ENCODE data around the gene MFAP3.

Gene MFAP3

DNA sequence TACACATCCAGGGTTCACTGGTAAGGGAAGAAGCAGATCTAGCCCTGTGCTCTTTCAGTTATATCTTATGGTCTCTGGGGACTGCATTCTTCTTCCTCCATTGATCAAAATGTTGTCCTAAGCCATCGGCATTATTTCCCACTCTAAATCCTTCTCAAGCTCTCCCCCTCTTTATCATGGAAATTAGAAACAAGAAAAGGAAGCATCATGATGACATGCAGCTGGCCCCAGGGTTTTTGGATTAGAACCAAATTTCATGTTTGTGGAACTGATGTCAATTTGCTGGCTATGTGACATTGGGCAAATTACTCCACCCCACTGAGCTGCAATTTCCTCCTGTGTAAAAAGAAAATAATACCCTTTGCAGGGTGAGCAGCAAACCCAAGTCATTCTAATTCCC, 39.5 kb downstream of the MFAP3 start:
- H3K36me3 ChIP-seq (ENCODE audit: control insufficient read depth, insufficient read depth, low read length) = no peaks in the 10 kb centered on the region
- no peaks in the 10 kb centered on the region for H3K9me3 ChIP-seq (ENCODE audit: control insufficient read depth, low read length)
- peaks cover 10% of the 10 kb centered on the region for H3K4me1 ChIP-seq (ENCODE audit: control insufficient read depth, insufficient read depth, low read length)
- H3K27me3 ChIP-seq (ENCODE audit: control insufficient read depth, insufficient read depth, low read length) = no peaks in the 10 kb centered on the region
- no peak overlapping the region for H3K9ac ChIP-seq (ENCODE audit: low read length)
- H3K4me3 ChIP-seq (ENCODE audit: low read length) = no peak overlapping the region

DNA sequence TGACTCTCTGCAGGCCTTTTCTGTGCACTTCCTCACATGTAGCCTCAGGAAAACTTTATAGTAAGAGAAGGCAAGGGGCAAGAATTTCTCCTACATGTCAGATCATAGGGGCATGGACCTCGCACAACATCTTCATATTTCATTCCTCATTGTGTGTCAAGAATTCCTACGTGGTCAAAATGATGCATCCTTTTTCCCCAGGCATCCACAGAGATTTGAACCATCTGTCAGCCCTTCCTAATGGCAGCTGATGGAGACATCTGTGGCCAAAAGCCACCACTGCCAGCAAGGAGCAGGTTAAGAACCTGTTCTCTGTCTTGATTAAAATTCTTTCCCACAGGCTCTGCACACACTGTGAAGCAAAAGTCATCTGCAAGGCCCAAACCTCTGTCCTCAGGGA, 42.5 kb downstream of the MFAP3 start:
- Histone ChIP-seq H3K36me3 (ENCODE audit: control insufficient read depth, insufficient read depth, low read length) (no peaks in the 10 kb centered on the region), H3K27me3 (ENCODE audit: control insufficient read depth, insufficient read depth, low read length) (no peaks in the 10 kb centered on the region), H3K4me1 (ENCODE audit: control insufficient read depth, insufficient read depth, low read length) (peaks cover 10% of the 10 kb centered on the region), H3K4me3 (ENCODE audit: low read length) (no peak overlapping the region), H3K9me3 (ENCODE audit: control insufficient read depth, low read length) (no peaks in the 10 kb centered on the region), H3K9ac (ENCODE audit: low read length) (no peak overlapping the region)

DNA sequence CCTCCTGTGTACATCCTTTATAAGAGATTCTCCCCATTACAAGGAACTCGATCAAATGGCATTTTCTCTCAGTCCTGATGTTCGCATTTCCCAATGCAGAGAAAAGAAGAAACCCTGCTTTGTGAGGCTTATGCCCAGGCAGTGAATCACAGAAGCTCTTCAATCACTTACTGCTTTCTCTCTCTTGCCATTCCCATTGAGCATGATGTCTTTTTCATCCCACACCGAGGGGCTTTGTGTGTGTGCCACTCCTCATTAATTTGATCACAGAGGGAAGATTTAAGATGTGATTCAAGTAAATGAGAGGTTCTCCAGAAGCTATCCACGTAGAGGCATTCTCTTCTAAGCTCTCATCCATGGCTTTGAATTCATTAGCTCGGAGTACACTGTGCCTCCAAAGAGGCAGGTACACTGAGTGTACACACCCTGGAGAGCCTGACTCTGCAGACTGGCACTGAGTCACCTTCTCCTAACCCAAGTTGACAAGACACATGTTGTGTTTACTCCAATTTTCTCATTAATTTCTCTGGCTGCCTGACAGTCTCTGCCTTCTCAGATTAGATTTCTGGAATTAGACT, 45.4 kb downstream of the MFAP3 start:
- H3K9me3 ChIP-seq (ENCODE audit: control insufficient read depth, low read length) = no peaks in the 10 kb centered on the region
- no peaks in the 10 kb centered on the region for H3K27me3 ChIP-seq (ENCODE audit: control insufficient read depth, insufficient read depth, low read length)
- no peak overlapping the region for H3K4me3 ChIP-seq (ENCODE audit: low read length)
- no peaks in the 10 kb centered on the region for H3K36me3 ChIP-seq (ENCODE audit: control insufficient read depth, insufficient read depth, low read length)
- H3K4me1 ChIP-seq (ENCODE audit: control insufficient read depth, insufficient read depth, low read length) = no peaks in the 10 kb centered on the region
- H3K9ac ChIP-seq (ENCODE audit: low read length) = no peak overlapping the region

DNA sequence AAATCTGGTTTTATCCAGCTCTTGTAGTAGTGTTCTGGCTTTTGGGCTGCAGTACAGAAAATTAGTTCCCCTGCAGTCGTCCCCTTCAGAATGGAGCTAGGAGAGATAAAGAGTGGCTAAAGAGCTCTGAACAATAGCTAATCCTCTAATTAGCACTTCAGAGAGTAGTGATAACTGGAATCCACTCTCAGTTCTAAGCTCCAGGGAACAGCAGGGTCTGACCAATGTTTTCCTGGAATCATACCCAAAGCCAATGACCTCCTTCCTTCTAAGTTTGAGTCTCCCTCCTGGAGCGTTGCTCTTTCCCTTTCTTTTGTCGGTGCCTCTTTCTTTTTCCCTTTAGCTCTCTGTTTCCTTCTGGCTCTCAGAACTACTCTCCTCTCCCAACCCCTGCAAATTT, 47.4 kb downstream of the MFAP3 start:
- no peak overlapping the region for H3K4me3 ChIP-seq (ENCODE audit: low read length)
- H3K9me3 ChIP-seq (ENCODE audit: control insufficient read depth, low read length) = no peaks in the 10 kb centered on the region
- no peaks in the 10 kb centered on the region for H3K36me3 ChIP-seq (ENCODE audit: control insufficient read depth, insufficient read depth, low read length)
- H3K9ac ChIP-seq (ENCODE audit: low read length) = no peak overlapping the region
- H3K27me3 ChIP-seq (ENCODE audit: control insufficient read depth, insufficient read depth, low read length) = no peaks in the 10 kb centered on the region
- no peaks in the 10 kb centered on the region for H3K4me1 ChIP-seq (ENCODE audit: control insufficient read depth, insufficient read depth, low read length)

DNA sequence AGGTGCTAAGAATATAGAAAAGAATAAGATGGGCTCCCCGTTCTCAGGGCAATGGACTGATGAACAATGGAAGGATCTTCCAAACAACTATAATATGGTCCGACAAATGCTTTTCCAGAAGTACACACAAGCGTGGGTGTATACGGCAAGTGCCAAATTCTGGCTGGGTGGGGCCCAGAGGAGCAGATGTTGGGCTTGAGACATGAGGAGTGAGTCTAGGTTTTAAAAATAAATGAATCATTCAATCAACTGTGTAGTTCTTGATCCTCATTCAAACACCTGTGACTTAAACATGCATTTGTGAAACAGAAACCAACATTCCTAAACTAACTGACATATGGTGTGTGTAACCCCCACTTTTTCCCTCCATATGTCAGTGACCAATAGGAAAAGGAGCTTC, 47.9 kb downstream of the MFAP3 start:
- H3K36me3 ChIP-seq (ENCODE audit: control insufficient read depth, insufficient read depth, low read length) = no peaks in the 10 kb centered on the region
- H3K9ac ChIP-seq (ENCODE audit: low read length) = no peak overlapping the region
- H3K9me3 ChIP-seq (ENCODE audit: control insufficient read depth, low read length) = no peaks in the 10 kb centered on the region
- no peaks in the 10 kb centered on the region for H3K4me1 ChIP-seq (ENCODE audit: control insufficient read depth, insufficient read depth, low read length)
- no peak overlapping the region for H3K4me3 ChIP-seq (ENCODE audit: low read length)
- H3K27me3 ChIP-seq (ENCODE audit: control insufficient read depth, insufficient read depth, low read length) = no peaks in the 10 kb centered on the region

DNA sequence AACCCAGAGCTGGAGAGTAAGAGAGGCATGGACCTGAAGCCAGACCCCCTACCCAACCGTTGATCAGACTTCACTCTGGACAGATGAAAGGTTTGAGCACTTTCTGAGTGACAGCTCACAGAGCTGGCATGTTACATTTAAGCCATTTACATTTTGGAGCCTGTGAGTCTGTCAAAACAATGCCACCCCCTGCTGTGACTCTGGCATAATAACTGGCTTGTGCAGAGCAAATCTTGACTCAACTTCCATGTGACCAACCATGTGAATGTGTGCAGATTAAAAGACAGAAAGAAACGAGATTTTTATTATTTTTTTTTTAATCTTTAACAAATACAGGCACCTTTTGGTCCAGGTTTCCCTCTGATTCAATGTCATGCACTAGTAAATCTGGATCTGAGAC, 48.5 kb downstream of the MFAP3 start:
- H3K27me3 ChIP-seq (ENCODE audit: control insufficient read depth, insufficient read depth, low read length) = no peaks in the 10 kb centered on the region

DNA sequence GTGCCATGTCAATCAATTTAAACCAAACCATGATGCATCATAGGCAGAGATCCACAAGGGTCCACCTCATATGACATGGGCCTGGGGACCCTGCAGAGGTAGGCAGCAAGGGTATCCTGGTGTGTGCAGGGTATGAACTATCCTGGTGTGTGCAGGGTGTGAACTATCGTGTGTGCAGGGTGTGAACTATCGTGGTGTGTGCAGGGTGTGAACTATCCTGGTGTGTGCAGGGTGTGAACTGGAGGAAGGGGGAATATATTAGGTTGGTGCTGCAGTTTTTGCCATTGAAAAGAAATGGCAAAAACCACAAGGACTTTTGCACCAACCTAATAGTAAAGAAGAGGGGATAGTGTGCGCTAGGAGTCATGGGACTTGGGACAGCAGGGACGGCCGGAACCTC, 50.0 kb downstream of the MFAP3 start:
- Histone ChIP-seq H3K27me3 (ENCODE audit: control insufficient read depth, insufficient read depth, low read length) (no peaks in the 10 kb centered on the region), H3K4me3 (ENCODE audit: low read length) (no peak overlapping the region), H3K4me1 (ENCODE audit: control insufficient read depth, insufficient read depth, low read length) (no peaks in the 10 kb centered on the region), H3K9ac (ENCODE audit: low read length) (no peak overlapping the region), H3K9me3 (ENCODE audit: control insufficient read depth, low read length) (no peaks in the 10 kb centered on the region), H3K36me3 (ENCODE audit: control insufficient read depth, insufficient read depth, low read length) (no peaks in the 10 kb centered on the region)

More for the DNA sequence above, 48.5 kb downstream of the MFAP3 start:
- no peak overlapping the region for H3K4me3 ChIP-seq (ENCODE audit: low read length)
- H3K9me3 ChIP-seq (ENCODE audit: control insufficient read depth, low read length) = no peaks in the 10 kb centered on the region
- no peaks in the 10 kb centered on the region for H3K36me3 ChIP-seq (ENCODE audit: control insufficient read depth, insufficient read depth, low read length)
- H3K9ac ChIP-seq (ENCODE audit: low read length) = no peak overlapping the region
- no peaks in the 10 kb centered on the region for H3K4me1 ChIP-seq (ENCODE audit: control insufficient read depth, insufficient read depth, low read length)

DNA sequence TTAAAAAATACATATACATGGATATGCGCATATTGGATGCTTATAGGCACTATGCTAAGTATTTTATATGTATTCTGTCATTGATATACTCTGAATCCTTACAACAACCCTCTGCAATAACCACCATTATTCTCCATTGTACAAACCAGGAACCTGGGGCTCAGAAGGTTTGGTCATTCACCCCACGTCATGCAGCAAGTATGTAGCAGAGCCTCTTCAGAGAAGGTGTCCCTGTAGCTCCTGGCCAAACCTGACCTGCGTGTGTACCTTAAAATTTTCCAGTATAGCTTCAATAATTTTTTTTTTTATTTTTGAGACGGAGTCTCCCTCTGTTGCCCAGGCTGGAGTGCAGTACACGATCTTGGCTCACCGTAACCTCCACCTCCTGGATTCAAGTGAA, 51.9 kb downstream of the MFAP3 start:
- Histone ChIP-seq H3K4me1 (ENCODE audit: control insufficient read depth, insufficient read depth, low read length) (no peaks in the 10 kb centered on the region), H3K9ac (ENCODE audit: low read length) (no peak overlapping the region), H3K36me3 (ENCODE audit: control insufficient read depth, insufficient read depth, low read length) (no peaks in the 10 kb centered on the region), H3K4me3 (ENCODE audit: low read length) (no peak overlapping the region), H3K9me3 (ENCODE audit: control insufficient read depth, low read length) (no peaks in the 10 kb centered on the region), H3K27me3 (ENCODE audit: control insufficient read depth, insufficient read depth, low read length) (no peaks in the 10 kb centered on the region)

DNA sequence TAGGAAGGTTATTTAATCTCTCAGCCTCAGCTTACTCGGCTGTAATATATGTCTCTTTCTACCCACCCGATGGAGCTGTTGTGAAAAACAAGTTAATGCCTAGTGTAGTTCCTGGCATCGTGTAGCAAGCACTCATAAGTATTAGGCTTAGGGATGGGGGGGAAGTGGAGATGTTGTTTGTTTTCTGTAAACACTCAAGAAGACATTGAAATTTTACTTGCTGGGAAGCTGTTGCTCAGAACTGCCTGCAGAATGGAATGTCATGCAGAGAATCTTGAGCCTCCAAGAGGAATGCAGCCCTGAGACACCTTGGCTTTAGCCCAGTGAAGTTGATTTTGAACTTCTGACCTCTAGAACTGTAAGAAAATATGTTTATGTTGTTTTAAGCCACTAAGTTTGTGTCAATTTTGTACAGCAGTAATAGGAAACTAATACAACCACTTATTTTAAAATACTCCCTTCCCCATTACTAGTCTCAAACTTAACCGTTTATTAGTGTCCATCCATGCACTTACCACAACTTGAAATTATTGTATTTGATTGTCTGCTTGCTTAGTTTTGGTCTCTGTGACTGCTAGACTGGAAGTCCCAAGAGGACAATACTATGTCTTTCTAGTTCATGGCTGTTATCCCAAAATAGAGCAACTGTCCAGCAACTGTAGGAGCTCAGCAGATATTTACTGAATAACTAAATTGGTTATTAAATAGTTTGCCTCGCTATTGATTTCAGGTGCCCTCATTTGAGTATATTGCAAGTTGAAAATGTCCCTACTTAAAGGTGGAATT, 53.8 kb downstream of the MFAP3 start:
- Histone ChIP-seq H3K4me1 (ENCODE audit: control insufficient read depth, insufficient read depth, low read length) (no peaks in the 10 kb centered on the region), H3K4me3 (ENCODE audit: low read length) (no peak overlapping the region), H3K9ac (ENCODE audit: low read length) (no peak overlapping the region), H3K9me3 (ENCODE audit: control insufficient read depth, low read length) (no peaks in the 10 kb centered on the region), H3K27me3 (ENCODE audit: control insufficient read depth, insufficient read depth, low read length) (no peaks in the 10 kb centered on the region), H3K36me3 (ENCODE audit: control insufficient read depth, insufficient read depth, low read length) (no peaks in the 10 kb centered on the region)

DNA sequence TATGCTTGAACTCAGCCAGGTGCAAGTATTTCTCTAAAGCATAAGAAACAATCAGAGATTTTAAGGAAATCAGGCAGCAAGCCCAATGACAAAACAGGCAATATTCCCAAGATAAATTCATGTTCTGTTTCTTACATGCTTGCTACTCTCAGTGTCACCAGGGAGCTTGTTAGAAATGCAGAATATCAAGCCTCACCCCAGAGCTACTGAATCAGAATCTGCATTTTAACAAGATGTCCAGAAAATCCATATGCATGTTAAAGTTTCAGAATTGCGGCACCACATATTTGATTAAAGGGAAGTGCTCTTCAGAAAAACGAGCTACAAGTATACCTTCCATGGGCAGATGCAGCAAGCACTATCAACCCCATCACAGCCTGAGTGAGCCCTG, 54.4 kb downstream of the MFAP3 start:
- Histone ChIP-seq H3K4me3 (ENCODE audit: low read length) (no peak overlapping the region), H3K9me3 (ENCODE audit: control insufficient read depth, low read length) (no peaks in the 10 kb centered on the region), H3K36me3 (ENCODE audit: control insufficient read depth, insufficient read depth, low read length) (no peaks in the 10 kb centered on the region), H3K9ac (ENCODE audit: low read length) (no peak overlapping the region), H3K4me1 (ENCODE audit: control insufficient read depth, insufficient read depth, low read length) (no peaks in the 10 kb centered on the region), H3K27me3 (ENCODE audit: control insufficient read depth, insufficient read depth, low read length) (no peaks in the 10 kb centered on the region)

DNA sequence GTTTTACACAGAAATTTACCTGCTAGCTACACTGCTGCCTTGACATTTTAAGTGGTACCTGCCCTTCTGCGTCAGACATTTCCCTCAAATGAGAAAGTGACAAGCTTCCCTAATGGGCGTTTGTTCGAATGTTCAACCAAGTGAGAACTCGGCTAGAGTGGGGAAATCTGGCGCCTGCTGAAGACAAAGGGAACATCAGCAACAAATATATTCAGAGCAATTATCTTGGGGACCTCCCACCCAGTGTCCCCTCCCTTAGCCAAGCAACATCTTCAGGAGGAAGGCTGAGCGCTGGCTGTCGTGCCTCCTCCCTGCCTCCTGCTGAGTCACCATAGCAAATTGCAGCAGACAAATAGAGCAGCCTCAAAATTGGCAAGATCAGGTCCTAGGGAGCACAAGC, 57.1 kb downstream of the MFAP3 start:
- no peaks in the 10 kb centered on the region for H3K4me1 ChIP-seq (ENCODE audit: control insufficient read depth, insufficient read depth, low read length)
- no peak overlapping the region for H3K9ac ChIP-seq (ENCODE audit: low read length)
- H3K36me3 ChIP-seq (ENCODE audit: control insufficient read depth, insufficient read depth, low read length) = no peaks in the 10 kb centered on the region
- no peaks in the 10 kb centered on the region for H3K27me3 ChIP-seq (ENCODE audit: control insufficient read depth, insufficient read depth, low read length)
- no peaks in the 10 kb centered on the region for H3K9me3 ChIP-seq (ENCODE audit: control insufficient read depth, low read length)
- H3K4me3 ChIP-seq (ENCODE audit: low read length) = no peak overlapping the region

DNA sequence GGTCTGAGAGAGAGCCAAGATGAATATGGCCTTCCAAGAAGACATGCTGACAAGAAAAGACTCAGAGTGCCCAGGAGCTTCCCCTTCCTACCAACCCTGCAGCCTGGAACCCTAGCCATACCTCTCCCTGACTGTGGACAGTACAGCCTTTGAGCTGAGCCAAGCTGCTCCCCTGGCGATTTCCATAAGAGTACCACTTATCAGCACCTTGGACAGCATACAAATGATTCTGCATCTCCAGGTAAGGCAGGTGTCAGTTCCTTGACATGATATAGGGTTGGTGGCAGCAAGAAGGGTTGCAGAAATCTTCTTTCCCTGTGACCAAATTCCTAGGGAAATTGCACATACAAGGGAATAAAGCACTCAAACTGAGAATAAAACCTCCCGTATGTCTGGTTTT, 58.3 kb downstream of the MFAP3 start:
- Histone ChIP-seq H3K9me3 (ENCODE audit: control insufficient read depth, low read length) (no peaks in the 10 kb centered on the region), H3K4me3 (ENCODE audit: low read length) (no peak overlapping the region), H3K4me1 (ENCODE audit: control insufficient read depth, insufficient read depth, low read length) (no peaks in the 10 kb centered on the region), H3K36me3 (ENCODE audit: control insufficient read depth, insufficient read depth, low read length) (no peaks in the 10 kb centered on the region), H3K9ac (ENCODE audit: low read length) (no peak overlapping the region), H3K27me3 (ENCODE audit: control insufficient read depth, insufficient read depth, low read length) (no peaks in the 10 kb centered on the region)
